ACC112 (cell line): ENCODE measurements around the gene APMAP.

Experiments used
- H2AFZ ChIP-seq: fragments of 200-600 bp; sonication (generic); one replicate; pipeline ENCODE4 v1.6.0; 2017; ENCODE audit warnings: antibody characterized with exemption, low read length; ENCODE audit not compliant: unreplicated experiment
- H3K27ac ChIP-seq: fragments of 200-600 bp; sonication (generic); 2 replicates; pipeline ENCODE4 v1.5.1; 2014; ENCODE audit warnings: low read depth, mild to moderate bottlenecking, antibody characterized with exemption, low read length, moderate library complexity
- H3K27me3 ChIP-seq: fragments of 200-600 bp; sonication (generic); 2 replicates; pipeline ENCODE4 v1.6.1; 2014; ENCODE audit warnings: mild to moderate bottlenecking, antibody characterized with exemption, low read length, moderate library complexity, mixed read lengths; ENCODE audit not compliant: insufficient read depth
- H3K36me3 ChIP-seq: fragments of 200-600 bp; sonication (generic); 2 replicates; pipeline ENCODE4 v1.6.1; 2016; ENCODE audit warnings: mild to moderate bottlenecking, antibody characterized with exemption, low read length, moderate library complexity, mixed read lengths; ENCODE audit not compliant: insufficient read depth
- H3K4me1 ChIP-seq: fragments of 200-600 bp; sonication (generic); one replicate; pipeline ENCODE4 v1.6.1; 2016; ENCODE audit warnings: low read length, mixed read lengths; ENCODE audit not compliant: insufficient read depth, unreplicated experiment, control insufficient read depth
- H3K4me3 ChIP-seq: fragments of 200-600 bp; sonication (generic); 2 replicates; pipeline ENCODE4 v1.5.1; 2014; ENCODE audit warnings: mild to moderate bottlenecking, low read depth, low read length
- H3K79me2 ChIP-seq: fragments of 200-600 bp; sonication (generic); one replicate; pipeline ENCODE4 v1.6.0; 2016; ENCODE audit warnings: low read length; ENCODE audit not compliant: control insufficient read depth, unreplicated experiment, insufficient read depth

The APMAP gene

GRCh38 chr20:24963672-24964505 lies 28.7 kb downstream of the APMAP start:
- Histone ChIP-seq H3K79me2 (no peaks in the 10 kb centered on the region), H3K4me1 (no peaks in the 10 kb centered on the region), H2AFZ (no peak overlapping the region), H3K27ac (no peak overlapping the region), H3K36me3 (0 out of 2 replicates have a peak, but pooled peaks cover 3% of the 10 kb centered on the region), H3K4me3 (no peak overlapping the region), H3K27me3 (no peaks in the 10 kb centered on the region)

- no peak overlapping the region for H3K4me3 ChIP-seq
- H3K27ac ChIP-seq, result no peak overlapping the region
Observed at GRCh38 chr20:24962510-24962909, 30.0 kb downstream of the APMAP start.

GRCh38 chr20:24962182-24962492 lies 30.4 kb downstream of the APMAP start:
- Histone ChIP-seq H3K79me2 (no peaks in the 10 kb centered on the region), H3K36me3 (0 out of 2 replicates have a peak, but pooled peaks cover 3% of the 10 kb centered on the region), H2AFZ (no peak overlapping the region), H3K27ac (no peak overlapping the region), H3K4me3 (no peak overlapping the region), H3K27me3 (no peaks in the 10 kb centered on the region), H3K4me1 (no peaks in the 10 kb centered on the region)

More at GRCh38 chr20:24962510-24962909, 30.0 kb downstream of the APMAP start:
- Histone ChIP-seq H3K36me3 (0 out of 2 replicates have a peak, but pooled peaks cover 3% of the 10 kb centered on the region), H3K27me3 (no peaks in the 10 kb centered on the region), H2AFZ (no peak overlapping the region), H3K4me1 (no peaks in the 10 kb centered on the region), H3K79me2 (no peaks in the 10 kb centered on the region)

- H2AFZ ChIP-seq, result no peak overlapping the region
- H3K27ac ChIP-seq, result no peak overlapping the region
- H3K4me3 ChIP-seq, result no peak overlapping the region
- 0 out of 2 replicates have a peak, but pooled peaks cover 3% of the 10 kb centered on the region for H3K36me3 ChIP-seq
- H3K27me3 ChIP-seq, result no peaks in the 10 kb centered on the region
- H3K79me2 ChIP-seq, result no peaks in the 10 kb centered on the region
- H3K4me1 ChIP-seq, result no peaks in the 10 kb centered on the region
Observed at GRCh38 chr20:24961384-24962181, 31.0 kb downstream of the APMAP start.

- no peak overlapping the region for H2AFZ ChIP-seq
- H3K4me1 ChIP-seq, result no peaks in the 10 kb centered on the region
- H3K79me2 ChIP-seq, result no peaks in the 10 kb centered on the region
- H3K27me3 ChIP-seq, result no peaks in the 10 kb centered on the region
- no peak overlapping the region for H3K27ac ChIP-seq
- H3K36me3 ChIP-seq, result 0 out of 2 replicates have a peak, but pooled peaks cover 3% of the 10 kb centered on the region
- no peak overlapping the region for H3K4me3 ChIP-seq
Observed at GRCh38 chr20:24960861-24961260, 31.7 kb downstream of the APMAP start.

- Histone ChIP-seq H3K4me3 (no peak overlapping the region), H3K27me3 (no peaks in the 10 kb centered on the region), H3K79me2 (no peaks in the 10 kb centered on the region), H3K4me1 (no peaks in the 10 kb centered on the region), H3K27ac (no peak overlapping the region), H3K36me3 (0 out of 2 replicates have a peak, but pooled peaks cover 3% of the 10 kb centered on the region), H2AFZ (no peak overlapping the region)
Observed at GRCh38 chr20:24960302-24960801, 32.2 kb downstream of the APMAP start.

- H3K27ac ChIP-seq, result no peak overlapping the region
- H2AFZ ChIP-seq, result no peak overlapping the region
- no peaks in the 10 kb centered on the region for H3K27me3 ChIP-seq
- no peaks in the 10 kb centered on the region for H3K4me1 ChIP-seq
- no peaks in the 10 kb centered on the region for H3K79me2 ChIP-seq
- 0 out of 2 replicates have a peak, but pooled peaks cover 3% of the 10 kb centered on the region for H3K36me3 ChIP-seq
- no peak overlapping the region for H3K4me3 ChIP-seq
Observed at GRCh38 chr20:24959591-24960301, 32.8 kb downstream of the APMAP start.

- Histone ChIP-seq H3K4me1 (no peaks in the 10 kb centered on the region), H3K4me3 (no peak overlapping the region), H2AFZ (no peak overlapping the region), H3K79me2 (no peaks in the 10 kb centered on the region), H3K27me3 (no peaks in the 10 kb centered on the region), H3K27ac (no peak overlapping the region), H3K36me3 (no peaks in the 10 kb centered on the region)
Observed at GRCh38 chr20:24958506-24959385, 33.8 kb downstream of the APMAP start.

GRCh38 chr20:24957326-24958016 lies 35.1 kb downstream of the APMAP start:
- no peak overlapping the region for H2AFZ ChIP-seq
- H3K4me1 ChIP-seq, result no peaks in the 10 kb centered on the region
- H3K27me3 ChIP-seq, result no peaks in the 10 kb centered on the region
- H3K79me2 ChIP-seq, result no peaks in the 10 kb centered on the region
- no peak overlapping the region for H3K4me3 ChIP-seq
- H3K36me3 ChIP-seq, result no peaks in the 10 kb centered on the region
- H3K27ac ChIP-seq, result no peak overlapping the region
